Fibroblast of skin of scalp (primary cell): ENCODE measurements around the gene WDR82.

Experiments used
- DNase-seq: peaks from one replicate; pipeline ENCODE4 v3.0.0-alpha.2; 2013

The WDR82 gene

GRCh38 chr3:52237006-52237656 lies 41.3 kb downstream of the WDR82 start:
- no peak for DNase-seq

GRCh38 chr3:52236424-52236886 lies 42.0 kb downstream of the WDR82 start:
- no peak for DNase-seq

- no peak for DNase-seq
Observed at GRCh38 chr3:52234516-52235447, 43.7 kb downstream of the WDR82 start.

GRCh38 chr3:52233968-52234367 lies 44.5 kb downstream of the WDR82 start:
- DNase-seq: no peak

- DNase-seq: no peak
Observed at GRCh38 chr3:52233108-52233591, 45.3 kb downstream of the WDR82 start.

- DNase-seq: no peak
Observed at GRCh38 chr3:52232279-52233107, 46.0 kb downstream of the WDR82 start.

GRCh38 chr3:52231502-52232278 lies 46.8 kb downstream of the WDR82 start:
- DNase-seq: peak; percentile 53

GRCh38 chr3:52230889-52231499 lies 47.5 kb downstream of the WDR82 start:
- no peak for DNase-seq

- DNase-seq: no peak
Observed at GRCh38 chr3:52230461-52230860, 48.0 kb downstream of the WDR82 start.

GRCh38 chr3:52229656-52230055 lies 48.8 kb downstream of the WDR82 start:
- DNase-seq: no peak

GRCh38 chr3:52228751-52229291 lies 49.6 kb downstream of the WDR82 start:
- no peak for DNase-seq

GRCh38 chr3:52228266-52228665 lies 50.2 kb downstream of the WDR82 start:
- no peak for DNase-seq

- DNase-seq: no peak
Observed at GRCh38 chr3:52227766-52228165, 50.7 kb downstream of the WDR82 start.

GRCh38 chr3:52227117-52227516 lies 51.3 kb downstream of the WDR82 start:
- no peak for DNase-seq

- no peak for DNase-seq
Observed at GRCh38 chr3:52226229-52226817, 52.1 kb downstream of the WDR82 start.

- no peak for DNase-seq
Observed at GRCh38 chr3:52225452-52226228, 52.8 kb downstream of the WDR82 start, which contains the start of gene TLR9. Gene TLR9 (minus strand): TSS chr3:52225645. CDS start chr3:52225529, 116 bp downstream.

- no peak for DNase-seq
Observed at GRCh38 chr3:52223449-52224408, 54.7 kb downstream of the WDR82 start.
